HL-60 (cell line): ENCODE measurements around the gene SRSF9.
A peak's percentile ranks its signal among the peaks of the same experiment; 100 is the strongest.

Experiments
- DNase-seq, 2 experiments: peaks; one replicate each; pipeline ENCODE4 v3.0.0-alpha.2; 2010 to 2020; ENCODE audit warnings: low read depth in 1 of 2, low spot score in 1 of 2
- H3K27ac ChIP-seq: fragments of 250-450 bp; sonication (Bioruptor Pico); replicated peaks from 2 replicates; pipeline ENCODE4 v1.5.1; 2020; ENCODE audit warnings: mild to moderate bottlenecking, moderate library complexity
- H3K27me3 ChIP-seq: fragments of 250-450 bp; sonication (Bioruptor Pico); 2 replicates; pipeline ENCODE4 v1.5.1; 2021; ENCODE audit warnings: mild to moderate bottlenecking, moderate library complexity; ENCODE audit not compliant: insufficient read depth, poor library complexity, severe bottlenecking
- H3K4me3 ChIP-seq: replicated peaks from 2 replicates; pipeline ENCODE4 v1.5.1; 2011; ENCODE audit warnings: mild to moderate bottlenecking, control low read depth, low read length; ENCODE audit not compliant: insufficient read depth
- CTCF ChIP-seq: IDR thresholded peaks from one replicate; pipeline ENCODE4 v1.5.1; 2011; ENCODE audit warnings: low read length, control low read depth, inconsistent platforms; ENCODE audit not compliant: insufficient read depth
- GABPA ChIP-seq: IDR thresholded peaks from 2 replicates; pipeline ENCODE4 v1.6.1; 2012; ENCODE audit warnings: low read depth
- POLR2AphosphoS5 ChIP-seq: IDR thresholded peaks from 2 replicates; pipeline ENCODE4 v1.6.1; 2012; ENCODE audit warnings: low read depth
- REST ChIP-seq: IDR thresholded peaks from 2 replicates; pipeline ENCODE4 v1.6.1; 2012; ENCODE audit warnings: low read depth; ENCODE audit not compliant: insufficient replicate concordance
- SPI1 ChIP-seq: IDR thresholded peaks from 2 replicates; pipeline ENCODE4 v1.6.1; 2012; ENCODE audit warnings: low read depth, mild to moderate bottlenecking, borderline replicate concordance

Gene SRSF9

GRCh38 chr12:120479458-120479857 is 9.9 kb upstream of the SRSF9 start:
- H3K27ac ChIP-seq, result no peak overlapping the region
- no peak for DNase-seq
- no peak for TF ChIP-seq GABPA
- TF ChIP-seq REST, result no peak
- TF ChIP-seq CTCF, result no peak
- TF ChIP-seq SPI1, result no peak
- TF ChIP-seq POLR2AphosphoS5, result no peak
- H3K4me3 ChIP-seq, result no peak overlapping the region
- H3K27me3 ChIP-seq, result no peaks in the 10 kb centered on the region

GRCh38 chr12:120475643-120476042 is 6.1 kb upstream of the SRSF9 start:
- Histone ChIP-seq H3K4me3 (no peak overlapping the region), H3K27ac (peak overlapping the region; percentile 2; the same call in 1 of the 2 replicates), H3K27me3 (no peaks in the 10 kb centered on the region)
- TF ChIP-seq SPI1 (peak; percentile 17; the same call in 1 of the 2 replicates), GABPA (no peak)
- no peak for DNase-seq

- Histone ChIP-seq H3K27me3 (no peaks in the 10 kb centered on the region), H3K4me3 (no peak overlapping the region), H3K27ac (no peak overlapping the region; the same call in 1 of the 2 replicates)
- DNase-seq, result peak; percentile 75 to 86
- TF ChIP-seq GABPA (no peak), POLR2AphosphoS5 (no peak), SPI1 (peak; percentile 97), CTCF (no peak)
Observed at GRCh38 chr12:120474616-120474960, 5.0 kb upstream of the SRSF9 start.

- Histone ChIP-seq H3K27me3 (no peaks in the 10 kb centered on the region), H3K27ac (no peak overlapping the region), H3K4me3 (no peak overlapping the region)
- TF ChIP-seq SPI1, result no peak
- no peak for TF ChIP-seq GABPA
- TF ChIP-seq REST, result no peak
- no peak for TF ChIP-seq POLR2AphosphoS5
- TF ChIP-seq CTCF, result no peak
- no peak for DNase-seq
Observed at GRCh38 chr12:120473807-120474615, 4.5 kb upstream of the SRSF9 start.
